HCT116 (cell line): ENCODE data around the gene ZNF319. TPM values are rescaled to one million over a fixed set of nuclear protein-coding genes. Genes with fewer than 3 reads are reported as not detected.
A peak's percentile ranks its signal among the peaks of the same experiment; 100 is the strongest.

Experiments used
- ATAC-seq: fragments of 200-7000 bp; cut with Tn5 transposase; 2 replicates; pipeline ENCODE4 v1.9.1; 2020; ENCODE audit warnings: mild to moderate bottlenecking, moderate library complexity
- BruUV-seq: library from RNA; stranded (reverse); fragments of 400-500 nt; replicated peaks from 2 replicates; lab custom pipeline; 2021; lab: Mats Ljungman, UMichigan
- CTCF ChIA-PET: fragments of 300-600 bp; sonication (Branson Sonifier 250); formaldehyde crosslinking; loops from one replicate; lab custom pipeline; 2021; ENCODE audit warnings: antibody characterized with exemption; lab: Charles Lee
- POLR2A ChIA-PET: fragments of 300-600, 350-600 bp; sonication (Branson Sonifier 250); formaldehyde crosslinking; loops from one replicate; lab custom pipeline; 2021; ENCODE audit warnings: antibody characterized with exemption; lab: Charles Lee
- RAD21 ChIA-PET, 2 experiments: fragments of 300-600 bp; sonication (Branson Sonifier 250); formaldehyde crosslinking; loops; one replicate each; lab custom pipeline; 2023; ENCODE audit warnings: low total read pairs in 2 of 2; ENCODE audit not compliant: uncharacterized antibody in 2 of 2, unreplicated experiment in 2 of 2, low non-redundant PET in 1 of 2; lab: Charles Lee
- DNase-seq: peaks from one replicate; pipeline ENCODE4 v3.0.0-alpha.2; 2010; ENCODE audit warnings: low read depth, low spot score
- H2AFZ ChIP-seq: fragments of 200-600 bp; shearing (Covaris generic), sonication (generic); 2 replicates; pipeline ENCODE4 v1.6.1; 2017; ENCODE audit warnings: low read depth, mixed run types, mixed read lengths, antibody characterized with exemption, low read length; ENCODE audit not compliant: poor library complexity, severe bottlenecking
- H3K27ac ChIP-seq: 2 replicates; pipeline ENCODE4 v1.5.1; 2012; ENCODE audit warnings: low read depth, low read length
- H3K27me3 ChIP-seq: fragments of 200-600 bp; sonication (generic); 2 replicates; pipeline ENCODE4 v1.6.1; 2016; ENCODE audit warnings: mixed run types, low read length, mixed read lengths; ENCODE audit not compliant: insufficient read depth
- H3K36me3 ChIP-seq, 2 experiments: fragments of 200-500 bp in 1 of 2; fragments of 200-600 bp in 1 of 2; sonication (Bioruptor generic) in 1 of 2; sonication (generic) in 1 of 2; 2 replicates each; pipeline versions ENCODE4 v1.5.1 to v1.6.1; 2014 to 2016; ENCODE audit warnings: low read length in 2 of 2, inconsistent platforms in 1 of 2, mixed read lengths in 1 of 2, mixed run types in 1 of 2; ENCODE audit not compliant: insufficient read depth in 2 of 2, control insufficient read depth in 1 of 2
- H3K4me1 ChIP-seq, 2 experiments: fragments of 200-600 bp in 1 of 2; sonication (generic) in 1 of 2; 2 replicates each; pipeline versions ENCODE4 v1.5.1 to v1.6.1; 2012 to 2017; ENCODE audit warnings: low read length in 2 of 2, inconsistent platforms in 1 of 2, mild to moderate bottlenecking in 1 of 2, mixed read lengths in 1 of 2, mixed run types in 1 of 2, moderate library complexity in 1 of 2; ENCODE audit not compliant: insufficient read depth in 2 of 2, control insufficient read depth in 1 of 2
- H3K4me2 ChIP-seq: fragments of 200-600 bp; sonication (generic); 2 replicates; pipeline ENCODE4 v1.6.1; 2017; ENCODE audit warnings: mixed run types, low read length, mixed read lengths
- H3K4me3 ChIP-seq, 2 experiments: fragments of 200-600 bp in 1 of 2; sonication (generic) in 1 of 2; replicated peaks in 1 of 2; 2 replicates each; pipeline ENCODE4 v1.5.1; 2011 to 2016; ENCODE audit warnings: low read length in 2 of 2, control low read depth in 1 of 2, low read depth in 1 of 2, mild to moderate bottlenecking in 1 of 2, mixed read lengths in 1 of 2, mixed run types in 1 of 2
- H3K79me2 ChIP-seq: fragments of 200-600 bp; sonication (generic); 2 replicates; pipeline ENCODE4 v1.6.1; 2017; ENCODE audit warnings: mild to moderate bottlenecking, mixed run types, low read length, moderate library complexity, mixed read lengths; ENCODE audit not compliant: insufficient read depth
- H3K9ac ChIP-seq: fragments of 200-600 bp; sonication (generic); 2 replicates; pipeline ENCODE4 v1.6.1; 2016; ENCODE audit warnings: low read length, mixed read lengths
- H3K9me2 ChIP-seq: fragments of 200-600 bp; sonication (generic), shearing (Covaris generic); 2 replicates; pipeline ENCODE4 v1.6.1; 2017; ENCODE audit warnings: mixed run types, mild to moderate bottlenecking, moderate library complexity; ENCODE audit not compliant: insufficient read depth
- H3K9me3 ChIP-seq, 2 experiments: fragments of 200-500 bp in 1 of 2; fragments of 200-600 bp in 1 of 2; sonication (Bioruptor generic) in 1 of 2; sonication (generic) in 1 of 2; 2 replicates each; pipeline ENCODE4 v1.6.1; 2014 to 2017; ENCODE audit warnings: low read length in 2 of 2, mixed read lengths in 2 of 2, inconsistent platforms in 1 of 2, low read depth in 1 of 2, mild to moderate bottlenecking in 1 of 2, mixed run types in 1 of 2, moderate library complexity in 1 of 2; ENCODE audit not compliant: control insufficient read depth in 1 of 2, insufficient read depth in 1 of 2
- H4K20me1 ChIP-seq: fragments of 200-600 bp; sonication (generic), shearing (Covaris generic); 2 replicates; pipeline ENCODE4 v1.6.1; 2017; ENCODE audit warnings: mixed run types, mild to moderate bottlenecking, moderate library complexity; ENCODE audit not compliant: insufficient read depth
- CBX3 ChIP-seq: IDR thresholded peaks from 2 replicates; pipeline ENCODE4 v1.6.1; 2012; ENCODE audit warnings: low read depth
- CEBPB ChIP-seq: IDR thresholded peaks from 2 replicates; pipeline ENCODE4 v1.6.1; 2012; ENCODE audit warnings: low read depth
- EGR1 ChIP-seq: IDR thresholded peaks from 2 replicates; pipeline ENCODE4 v1.6.1; 2012; ENCODE audit warnings: low read depth
- ELF1 ChIP-seq: IDR thresholded peaks from 2 replicates; pipeline ENCODE4 v1.6.1; 2012; ENCODE audit warnings: low read depth, borderline replicate concordance
- EZH2 ChIP-seq: fragments of 200-600 bp; sonication (generic); IDR thresholded peaks from 2 replicates; pipeline ENCODE4 v1.6.1; 2017; ENCODE audit warnings: antibody characterized with exemption, mixed run types
- POLR2A ChIP-seq: IDR thresholded peaks from 2 replicates; pipeline ENCODE4 v1.7.0; 2011; ENCODE audit warnings: borderline replicate concordance; ENCODE audit not compliant: insufficient read depth, insufficient read length; ENCODE audit errors: extremely low read depth
- RAD21 ChIP-seq: IDR thresholded peaks from 2 replicates; pipeline ENCODE4 v1.6.1; 2012; ENCODE audit warnings: low read depth, mild to moderate bottlenecking
- SIN3A ChIP-seq: IDR thresholded peaks from 2 replicates; pipeline ENCODE4 v1.6.1; 2012; ENCODE audit warnings: low read depth
- TCF7L2 ChIP-seq: IDR thresholded peaks from 2 replicates; pipeline ENCODE4 v1.7.0; 2011; ENCODE audit warnings: borderline replicate concordance, inconsistent platforms; ENCODE audit not compliant: insufficient read depth, insufficient read length; ENCODE audit errors: extremely low read depth
- YY1 ChIP-seq: IDR thresholded peaks from 2 replicates; pipeline ENCODE4 v1.6.1; 2011; ENCODE audit warnings: low read length, low read depth, moderate library complexity, mild to moderate bottlenecking; ENCODE audit not compliant: insufficient replicate concordance; ENCODE audit errors: extremely low read depth
- intact Hi-C: fragments of 100-400 bp; cut with micrococcal nuclease; formaldehyde crosslinking; loops from 2 replicates; pipeline ENCODE4 v1.10.0; 2022
- total RNA-seq: library from RNA; stranded (reverse); gene quantifications from one replicate; pipeline ENCODE4 v1.2.1, GENCODE V29; 2021; ENCODE audit not compliant: unreplicated experiment
- TF ChIP-seq, protein P1 (sequence below), 3 experiments: fragments of 200-600 bp in 1 of 3; sonication (generic) in 1 of 3; IDR thresholded peaks in 2 of 3; conservative IDR thresholded peaks in 1 of 3; 2 replicates each; pipeline ENCODE4 v1.5.1; 2012 to 2017; ENCODE audit warnings: low read depth in 2 of 3, low read length in 2 of 3, antibody characterized with exemption in 1 of 3, borderline replicate concordance in 1 of 3, control low read depth in 1 of 3, mild to moderate bottlenecking in 1 of 3, mixed read lengths in 1 of 3, mixed run types in 1 of 3, moderate library complexity in 1 of 3; ENCODE audit not compliant: insufficient read depth in 1 of 3
- TF ChIP-seq, protein P2 (sequence below): IDR thresholded peaks from 2 replicates; pipeline ENCODE4 v1.6.1; 2012; ENCODE audit warnings: low read depth

Gene ZNF319
- total RNA-seq, 1 experiment from 2014 or later = 7.1 TPM

DNA sequence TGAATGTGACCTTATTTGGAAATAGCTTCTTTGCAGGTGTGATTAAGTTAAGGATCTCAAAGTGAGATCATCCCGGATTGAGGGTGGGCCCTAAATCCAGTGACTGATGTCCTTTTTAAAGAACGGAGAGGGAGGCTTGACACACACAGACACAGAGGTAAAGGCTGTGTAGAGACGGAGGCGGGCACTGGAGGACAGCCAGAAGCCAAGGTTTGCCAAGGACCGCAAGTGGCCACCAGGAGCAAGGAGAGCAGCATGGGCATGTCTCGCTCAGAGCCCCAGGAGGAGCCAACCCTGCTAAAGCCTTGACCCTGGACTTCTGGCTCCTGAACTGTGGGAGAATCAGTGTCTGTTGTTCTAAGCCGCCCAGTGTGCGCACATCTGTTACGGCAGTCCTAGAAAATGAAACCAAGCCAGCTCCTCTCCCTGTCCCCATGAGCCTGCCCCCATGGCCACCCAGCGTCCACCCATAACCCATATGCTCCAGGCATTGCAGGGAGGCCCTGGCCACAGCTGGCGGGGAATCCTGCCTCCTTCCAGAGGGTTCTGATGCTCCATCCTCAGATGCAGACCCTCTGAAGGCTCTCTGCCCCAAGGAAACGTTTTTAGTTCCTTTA is 44.8 kb downstream of the ZNF319 start:
- Histone ChIP-seq H3K4me2 (no peak overlapping the region), H3K4me1 (no peaks in the 10 kb centered on the region; a peak in 2 of 4 replicates), H3K9ac (no peak overlapping the region), H4K20me1 (no peaks in the 10 kb centered on the region), H3K9me2 (no peaks in the 10 kb centered on the region), H3K27ac (no peak overlapping the region), H3K27me3 (no peaks in the 10 kb centered on the region), H3K9me3 (no peaks in the 10 kb centered on the region), H3K79me2 (no peaks in the 10 kb centered on the region), H3K4me3 (no peak overlapping the region), H3K36me3 (no peaks in the 10 kb centered on the region), H2AFZ (no peak overlapping the region)
- DNase-seq (no peak), ATAC-seq (peak; percentile 65)
- ChIA-PET CTCF (interaction anchor here (1.5 kb wide), 1 partner anchor 17 kb away, joined by 6 read pairs; no protein-coding TSS in a partner anchor), POLR2A (no interaction called here), RAD21 (no interaction called here)
- intact Hi-C loops = no loop called here
- BruUV-seq = no TSS peak
- no peak for TF ChIP-seq POLR2A
- TF ChIP-seq, protein P1, sequence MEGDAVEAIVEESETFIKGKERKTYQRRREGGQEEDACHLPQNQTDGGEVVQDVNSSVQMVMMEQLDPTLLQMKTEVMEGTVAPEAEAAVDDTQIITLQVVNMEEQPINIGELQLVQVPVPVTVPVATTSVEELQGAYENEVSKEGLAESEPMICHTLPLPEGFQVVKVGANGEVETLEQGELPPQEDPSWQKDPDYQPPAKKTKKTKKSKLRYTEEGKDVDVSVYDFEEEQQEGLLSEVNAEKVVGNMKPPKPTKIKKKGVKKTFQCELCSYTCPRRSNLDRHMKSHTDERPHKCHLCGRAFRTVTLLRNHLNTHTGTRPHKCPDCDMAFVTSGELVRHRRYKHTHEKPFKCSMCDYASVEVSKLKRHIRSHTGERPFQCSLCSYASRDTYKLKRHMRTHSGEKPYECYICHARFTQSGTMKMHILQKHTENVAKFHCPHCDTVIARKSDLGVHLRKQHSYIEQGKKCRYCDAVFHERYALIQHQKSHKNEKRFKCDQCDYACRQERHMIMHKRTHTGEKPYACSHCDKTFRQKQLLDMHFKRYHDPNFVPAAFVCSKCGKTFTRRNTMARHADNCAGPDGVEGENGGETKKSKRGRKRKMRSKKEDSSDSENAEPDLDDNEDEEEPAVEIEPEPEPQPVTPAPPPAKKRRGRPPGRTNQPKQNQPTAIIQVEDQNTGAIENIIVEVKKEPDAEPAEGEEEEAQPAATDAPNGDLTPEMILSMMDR (IDR thresholded peaks at IDR 0.05 in 2 of 3, conservative IDR thresholded peaks at IDR 0.05 in 1 of 3; ENCODE audit: borderline replicate concordance in 1 of 3, insufficient read depth in 1 of 3, low read depth in 2 of 3, low read length in 2 of 3) = peak in 2 of 3 experiments; percentile 12 to 17; a peak in 1 of 6 replicates

- TF ChIP-seq SIN3A = no peak
- TF ChIP-seq EZH2 = no peak
- TF ChIP-seq CBX3 = no peak
- TF ChIP-seq RAD21 = no peak
- TF ChIP-seq, protein P2, sequence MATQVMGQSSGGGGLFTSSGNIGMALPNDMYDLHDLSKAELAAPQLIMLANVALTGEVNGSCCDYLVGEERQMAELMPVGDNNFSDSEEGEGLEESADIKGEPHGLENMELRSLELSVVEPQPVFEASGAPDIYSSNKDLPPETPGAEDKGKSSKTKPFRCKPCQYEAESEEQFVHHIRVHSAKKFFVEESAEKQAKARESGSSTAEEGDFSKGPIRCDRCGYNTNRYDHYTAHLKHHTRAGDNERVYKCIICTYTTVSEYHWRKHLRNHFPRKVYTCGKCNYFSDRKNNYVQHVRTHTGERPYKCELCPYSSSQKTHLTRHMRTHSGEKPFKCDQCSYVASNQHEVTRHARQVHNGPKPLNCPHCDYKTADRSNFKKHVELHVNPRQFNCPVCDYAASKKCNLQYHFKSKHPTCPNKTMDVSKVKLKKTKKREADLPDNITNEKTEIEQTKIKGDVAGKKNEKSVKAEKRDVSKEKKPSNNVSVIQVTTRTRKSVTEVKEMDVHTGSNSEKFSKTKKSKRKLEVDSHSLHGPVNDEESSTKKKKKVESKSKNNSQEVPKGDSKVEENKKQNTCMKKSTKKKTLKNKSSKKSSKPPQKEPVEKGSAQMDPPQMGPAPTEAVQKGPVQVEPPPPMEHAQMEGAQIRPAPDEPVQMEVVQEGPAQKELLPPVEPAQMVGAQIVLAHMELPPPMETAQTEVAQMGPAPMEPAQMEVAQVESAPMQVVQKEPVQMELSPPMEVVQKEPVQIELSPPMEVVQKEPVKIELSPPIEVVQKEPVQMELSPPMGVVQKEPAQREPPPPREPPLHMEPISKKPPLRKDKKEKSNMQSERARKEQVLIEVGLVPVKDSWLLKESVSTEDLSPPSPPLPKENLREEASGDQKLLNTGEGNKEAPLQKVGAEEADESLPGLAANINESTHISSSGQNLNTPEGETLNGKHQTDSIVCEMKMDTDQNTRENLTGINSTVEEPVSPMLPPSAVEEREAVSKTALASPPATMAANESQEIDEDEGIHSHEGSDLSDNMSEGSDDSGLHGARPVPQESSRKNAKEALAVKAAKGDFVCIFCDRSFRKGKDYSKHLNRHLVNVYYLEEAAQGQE = no peak
- no peak for TF ChIP-seq ELF1
- TF ChIP-seq POLR2A = no peak
- TF ChIP-seq EGR1 = no peak
- TF ChIP-seq TCF7L2 = no peak
- TF ChIP-seq CEBPB = no peak
- no peak for TF ChIP-seq YY1
- Histone ChIP-seq H3K36me3 (no peaks in the 10 kb centered on the region), H3K9me2 (no peaks in the 10 kb centered on the region), H3K4me3 (no peak overlapping the region), H3K4me2 (no peak overlapping the region), H3K79me2 (no peaks in the 10 kb centered on the region), H4K20me1 (no peaks in the 10 kb centered on the region), H3K4me1 (no peaks in the 10 kb centered on the region; a peak in 2 of 4 replicates), H3K9ac (no peak overlapping the region), H3K27me3 (no peaks in the 10 kb centered on the region), H3K27ac (no peak overlapping the region), H3K9me3 (no peaks in the 10 kb centered on the region), H2AFZ (no peak overlapping the region)
- no TSS peak for BruUV-seq
- intact Hi-C loops = no loop called here
- POLR2A ChIA-PET = no interaction called here
- RAD21 ChIA-PET = no interaction called here
- ATAC-seq (no peak), DNase-seq (no peak)
- CTCF ChIA-PET = no interaction called here
Observed at GRCh38 chr16:57953857-57954256, 46.6 kb downstream of the ZNF319 start.
